OCI-LY3 (cell line): ENCODE measurements around the gene HOXC6.
A peak's percentile ranks its signal among the peaks of the same experiment; 100 is the strongest.

Source experiments
- H2AFZ ChIP-seq: fragments of 200-600, 300-600 bp; shearing (Covaris generic); 2 replicates; pipeline ENCODE4 v1.6.0; 2014; ENCODE audit warnings: antibody characterized with exemption, low read depth, low read length
- H3K27ac ChIP-seq: fragments of 200-600, 300-600 bp; sonication (generic); 2 replicates; pipeline ENCODE4 v1.5.1; 2014; ENCODE audit warnings: mild to moderate bottlenecking, low read length, moderate library complexity, mixed read lengths
- H3K27me3 ChIP-seq: fragments of 200-600, 300-600 bp; sonication (generic); 2 replicates; pipeline ENCODE4 v1.6.1; 2014; ENCODE audit warnings: low read depth, low read length, mixed read lengths
- H3K36me3 ChIP-seq: fragments of 200-600, 300-600 bp; sonication (generic); replicated peaks from 2 replicates; pipeline ENCODE3; 2014; ENCODE audit warnings: low read depth, low read length, mixed read lengths
- H3K4me1 ChIP-seq: fragments of 300-600, 200-600 bp; sonication (generic); 2 replicates; pipeline ENCODE4 v1.6.1; 2014; ENCODE audit warnings: low read length, mixed read lengths
- H3K4me2 ChIP-seq: fragments of 200-600, 300-600 bp; sonication (generic); 2 replicates; pipeline ENCODE4 v1.6.1; 2014; ENCODE audit warnings: low read length, mixed read lengths
- H3K4me3 ChIP-seq: fragments of 300-600, 200-600 bp; sonication (generic); 2 replicates; pipeline ENCODE4 v1.5.1; 2014; ENCODE audit warnings: antibody characterized with exemption, mild to moderate bottlenecking, low read length, moderate library complexity
- H3K79me2 ChIP-seq: fragments of 300-600, 200-600 bp; shearing (Covaris generic); 2 replicates; pipeline ENCODE4 v1.6.1; 2014; ENCODE audit warnings: mild to moderate bottlenecking, low read length, mixed read lengths
- H3K9ac ChIP-seq: fragments of 300-600, 200-600 bp; shearing (Covaris generic); 2 replicates; pipeline ENCODE4 v1.6.0; 2014; ENCODE audit warnings: mild to moderate bottlenecking, low read length, moderate library complexity
- H3K9me3 ChIP-seq: fragments of 200-600, 300-600 bp; shearing (Covaris generic); 2 replicates; pipeline ENCODE4 v1.6.1; 2014; ENCODE audit warnings: low read length, mixed read lengths; ENCODE audit not compliant: insufficient read depth
- H4K20me1 ChIP-seq: fragments of 200-600, 300-600 bp; sonication (generic); 2 replicates; pipeline ENCODE4 v1.6.1; 2016; ENCODE audit warnings: low read length, mixed read lengths; ENCODE audit not compliant: insufficient read depth
- CTCF ChIP-seq: fragments of 200-600, 300-600 bp; sonication (generic); IDR thresholded peaks from 2 replicates; pipeline ENCODE4 v1.5.1; 2014; ENCODE audit warnings: antibody characterized with exemption, low read length, low read depth
- EZH2phosphoT487 ChIP-seq: fragments of 200-600 bp; shearing (Covaris generic); IDR thresholded peaks from 2 replicates; pipeline ENCODE4 v1.6.1; 2018; ENCODE audit warnings: antibody characterized with exemption, mixed run types, low read depth

HOXC6 gene

DNA sequence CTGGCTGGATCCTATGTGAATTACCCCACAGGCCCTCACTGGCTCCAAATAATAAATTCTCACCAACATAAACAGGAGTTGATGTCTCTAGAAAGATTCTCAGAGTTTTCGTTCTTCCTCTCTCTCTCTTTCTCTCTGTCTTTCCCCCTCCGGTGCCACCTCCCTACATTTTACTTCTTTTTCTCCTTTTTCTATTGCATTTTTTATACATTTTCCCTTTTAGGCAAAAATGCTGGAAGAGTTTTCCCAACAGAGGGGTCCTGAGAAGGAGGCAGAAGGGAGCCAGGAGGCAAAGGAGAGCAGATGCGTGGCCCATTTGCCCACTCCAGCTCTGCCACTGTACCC lies 826 bp upstream of the HOXC6 start:
- Histone ChIP-seq H3K27me3 (no peaks in the 10 kb centered on the region), H3K27ac (peak overlapping the region; percentile 72), H3K36me3 (no peaks in the 10 kb centered on the region), H4K20me1 (no peaks in the 10 kb centered on the region), H3K4me1 (peaks cover 49% of the 10 kb centered on the region), H3K9me3 (no peaks in the 10 kb centered on the region), H3K4me2 (peak overlapping the region; percentile 91), H3K9ac (peak overlapping the region; percentile 60; the same call in 1 of the 2 replicates), H2AFZ (0 out of 2 replicates have a peak overlapping the region, but pooled peaks have one; percentile 63), H3K79me2 (no peaks in the 10 kb centered on the region), H3K4me3 (0 out of 2 replicates have a peak overlapping the region, but pooled peaks have one; percentile 64)
- no peak for TF ChIP-seq CTCF
- TF ChIP-seq EZH2phosphoT487, result no peak

DNA sequence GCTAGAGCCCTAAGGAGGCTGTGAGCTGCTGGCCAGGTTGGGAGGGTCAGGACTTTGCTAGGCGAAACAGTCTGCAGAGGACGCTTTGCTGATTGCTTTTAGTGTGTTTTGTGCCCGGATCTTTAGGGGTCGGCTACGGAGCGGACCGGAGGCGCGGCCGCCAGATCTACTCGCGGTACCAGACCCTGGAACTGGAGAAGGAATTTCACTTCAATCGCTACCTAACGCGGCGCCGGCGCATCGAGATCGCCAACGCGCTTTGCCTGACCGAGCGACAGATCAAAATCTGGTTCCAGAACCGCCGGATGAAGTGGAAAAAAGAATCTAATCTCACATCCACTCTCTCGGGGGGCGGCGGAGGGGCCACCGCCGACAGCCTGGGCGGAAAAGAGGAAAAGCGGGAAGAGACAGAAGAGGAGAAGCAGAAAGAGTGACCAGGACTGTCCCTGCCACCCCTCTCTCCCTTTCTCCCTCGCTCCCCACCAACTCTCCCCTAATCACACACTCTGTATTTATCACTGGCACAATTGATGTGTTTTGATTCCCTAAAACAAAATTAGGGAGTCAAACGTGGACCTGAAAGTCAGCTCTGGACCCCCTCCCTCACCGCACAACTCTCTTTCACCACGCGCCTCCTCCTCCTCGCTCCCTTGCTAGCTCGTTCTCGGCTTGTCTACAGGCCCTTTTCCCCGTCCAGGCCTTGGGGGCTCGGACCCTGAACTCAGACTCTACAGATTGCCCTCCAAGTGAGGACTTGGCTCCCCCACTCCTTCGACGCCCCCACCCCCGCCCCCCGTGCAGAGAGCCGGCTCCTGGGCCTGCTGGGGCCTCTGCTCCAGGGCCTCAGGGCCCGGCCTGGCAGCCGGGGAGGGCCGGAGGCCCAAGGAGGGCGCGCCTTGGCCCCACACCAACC lies 1.5 kb downstream of the HOXC6 start:
- H4K20me1 ChIP-seq, result no peaks in the 10 kb centered on the region
- no peak overlapping the region for H3K4me2 ChIP-seq
- TF ChIP-seq CTCF, result no peak
- no peak overlapping the region for H3K27ac ChIP-seq
- no peak overlapping the region for H2AFZ ChIP-seq
- no peaks in the 10 kb centered on the region for H3K27me3 ChIP-seq
- no peak overlapping the region for H3K9ac ChIP-seq
- no peak overlapping the region for H3K4me3 ChIP-seq
- H3K9me3 ChIP-seq, result no peaks in the 10 kb centered on the region
- H3K79me2 ChIP-seq, result no peaks in the 10 kb centered on the region
- H3K4me1 ChIP-seq, result peaks cover 32% of the 10 kb centered on the region
- H3K36me3 ChIP-seq, result no peaks in the 10 kb centered on the region

- Histone ChIP-seq H3K9me3 (no peaks in the 10 kb centered on the region), H3K9ac (no peak overlapping the region), H3K4me1 (peaks cover 26% of the 10 kb centered on the region), H4K20me1 (no peaks in the 10 kb centered on the region), H3K36me3 (no peaks in the 10 kb centered on the region), H3K27ac (no peak overlapping the region), H3K4me2 (no peak overlapping the region), H3K4me3 (no peak overlapping the region), H2AFZ (no peak overlapping the region), H3K27me3 (no peaks in the 10 kb centered on the region), H3K79me2 (no peaks in the 10 kb centered on the region)
- TF ChIP-seq CTCF, result no peak
- no peak for TF ChIP-seq EZH2phosphoT487
These were observed 2.2 kb downstream of the HOXC6 start for GRCh38 chr12:54030442-54030801.

DNA sequence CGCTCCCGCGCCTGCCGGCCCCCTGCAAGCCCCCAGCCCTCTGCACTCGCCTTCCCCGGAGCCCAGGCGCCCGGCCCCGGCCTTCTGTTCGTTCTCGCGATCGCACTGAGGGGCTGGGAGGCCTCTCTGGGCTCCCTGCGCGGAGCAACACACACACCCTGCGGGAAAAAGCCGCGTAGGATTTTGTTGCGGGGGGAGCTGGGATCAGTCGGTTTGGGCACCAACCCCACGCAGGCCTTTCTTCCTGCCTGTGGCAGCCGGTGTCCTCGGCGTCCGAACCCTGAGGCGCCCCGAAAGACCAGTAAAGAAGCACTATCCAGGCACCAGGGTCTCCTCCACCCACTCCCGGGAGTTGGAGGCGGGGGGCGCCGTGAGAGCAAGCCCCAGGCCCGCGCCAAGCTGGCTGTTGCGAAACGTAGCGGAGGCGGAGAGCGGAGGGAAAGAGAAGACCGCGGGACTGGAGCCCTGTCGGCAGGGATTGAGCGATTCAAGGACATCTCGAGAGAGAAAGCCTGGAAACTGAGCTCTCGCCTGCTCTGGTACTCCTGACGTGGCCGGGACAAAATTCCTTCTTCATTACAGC lies 2.7 kb downstream of the HOXC6 start:
- Histone ChIP-seq H3K79me2 (no peaks in the 10 kb centered on the region), H3K4me1 (peaks cover 20% of the 10 kb centered on the region), H3K27me3 (no peaks in the 10 kb centered on the region), H3K4me3 (no peak overlapping the region), H3K9ac (no peak overlapping the region), H4K20me1 (no peaks in the 10 kb centered on the region), H3K27ac (no peak overlapping the region), H3K36me3 (no peaks in the 10 kb centered on the region), H3K4me2 (no peak overlapping the region), H2AFZ (no peak overlapping the region), H3K9me3 (no peaks in the 10 kb centered on the region)
- TF ChIP-seq CTCF (no peak), EZH2phosphoT487 (no peak)
